CD4-positive, alpha-beta T cell treated with Interleukin-12 subunit alpha and Interleukin-12 subunit beta, for 1 hour (primary cell): ENCODE measurements around the gene MYO1C.

Experiments used
- DNase-seq: peaks from one replicate; pipeline ENCODE4 v3.0.0-alpha.2; 2020

Gene MYO1C

GRCh38 chr17:1505586-1505985 lies 13.1 kb upstream of the MYO1C start:
- no peak for DNase-seq

GRCh38 chr17:1504866-1505265 lies 12.4 kb upstream of the MYO1C start:
- no peak for DNase-seq

GRCh38 chr17:1503699-1504098 lies 11.2 kb upstream of the MYO1C start:
- DNase-seq, result no peak

- no peak for DNase-seq
These were observed 6.4 kb upstream of the MYO1C start for GRCh38 chr17:1498869-1499268.

- DNase-seq, result no peak
These were observed 5.7 kb upstream of the MYO1C start for GRCh38 chr17:1498233-1498632.

GRCh38 chr17:1497831-1498230 lies 5.3 kb upstream of the MYO1C start:
- no peak for DNase-seq

GRCh38 chr17:1496869-1497268 lies 4.4 kb upstream of the MYO1C start:
- DNase-seq, result no peak

GRCh38 chr17:1495265-1495989 lies 2.9 kb upstream of the MYO1C start:
- no peak for DNase-seq

- no peak for DNase-seq
These were observed 2.3 kb upstream of the MYO1C start for GRCh38 chr17:1494736-1495253.

GRCh38 chr17:1494203-1494602 lies 1.7 kb upstream of the MYO1C start:
- DNase-seq, result no peak

- no peak for DNase-seq
These were observed 950 bp upstream of the MYO1C start for GRCh38 chr17:1493291-1493980.

- peak; percentile 52 for DNase-seq
These were observed 840 bp downstream of the MYO1C start for GRCh38 chr17:1491443-1492248.

GRCh38 chr17:1490643-1491442 lies 1.6 kb downstream of the MYO1C start:
- DNase-seq, result peak; percentile 70

GRCh38 chr17:1488826-1489270 lies 3.6 kb downstream of the MYO1C start:
- no peak for DNase-seq

- peak; percentile 76 for DNase-seq
These were observed 4.3 kb downstream of the MYO1C start for GRCh38 chr17:1487939-1488825.

- DNase-seq, result peak; percentile 80
These were observed 5.4 kb downstream of the MYO1C start for GRCh38 chr17:1486802-1487695.

- peak; percentile 66 for DNase-seq
These were observed 6.8 kb downstream of the MYO1C start for GRCh38 chr17:1485423-1486376.

GRCh38 chr17:1484676-1485422 lies 7.6 kb downstream of the MYO1C start:
- peak; percentile 72 for DNase-seq
